Cardiac septum (tissue), 1 donor: Measurements from ENCODE around the gene FCRL6. TPM values are rescaled to one million over a fixed set of nuclear protein-coding genes. Genes with fewer than 3 reads are reported as not detected.

Experiments used
- DNase-seq: peaks from one replicate; pipeline ENCODE4 v3.0.0-alpha.2; 2020; ENCODE audit warnings: low spot score
- intact Hi-C: fragments of 100-400 bp; cut with DNase I; formaldehyde crosslinking; loops from one replicate; pipeline ENCODE4 v1.14.0; 2022
- total RNA-seq: library from RNA; stranded (reverse); fragmentation: NEBNext Ultra II Directional; extraction: Animal tissue kit (Norgen Biotek cat#: 25700); gene quantifications from one replicate; pipeline ENCODE4 v1.2.1, GENCODE V29; 2021
- donor health status: DM: no; HTN: no; CAD: no.

The FCRL6 gene
- total RNA-seq, 1 donor from 2014 or later = 0.16 TPM

DNA sequence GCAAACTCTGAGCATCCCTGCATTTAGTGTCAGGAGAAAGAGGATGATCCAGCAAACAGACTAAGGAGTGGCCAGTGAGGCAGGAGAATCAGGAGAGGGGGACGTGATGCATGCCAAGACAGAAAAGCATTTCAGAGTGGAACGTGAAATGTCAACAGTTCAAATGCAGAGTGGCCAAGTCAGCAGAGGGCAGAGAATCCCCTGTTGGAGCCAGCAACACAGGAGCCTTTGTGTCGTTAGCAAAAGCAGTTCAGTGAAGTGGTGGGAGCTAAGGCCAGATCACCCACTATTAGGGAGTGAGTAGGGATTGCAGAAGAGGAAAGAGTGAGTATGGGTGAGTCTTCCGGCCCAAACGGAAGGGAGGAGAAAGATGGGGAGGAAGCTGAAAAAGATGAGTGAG, 6.6 kb upstream of the FCRL6 start:
- intact Hi-C loops = loop anchor here (5.0 to 10.0 kb wide), 3 partner anchors 152 to 631 kb away; partner anchors contain the start of gene IGSF9
- DNase-seq = no peak

- intact Hi-C loops = loop anchor here (1.0 to 10.0 kb wide), 4 partner anchors 93 to 634 kb away; partner anchors contain the start of gene IGSF9
- no peak for DNase-seq
Observed at GRCh38 chr1:159798893-159799292, 3.3 kb upstream of the FCRL6 start.

DNA sequence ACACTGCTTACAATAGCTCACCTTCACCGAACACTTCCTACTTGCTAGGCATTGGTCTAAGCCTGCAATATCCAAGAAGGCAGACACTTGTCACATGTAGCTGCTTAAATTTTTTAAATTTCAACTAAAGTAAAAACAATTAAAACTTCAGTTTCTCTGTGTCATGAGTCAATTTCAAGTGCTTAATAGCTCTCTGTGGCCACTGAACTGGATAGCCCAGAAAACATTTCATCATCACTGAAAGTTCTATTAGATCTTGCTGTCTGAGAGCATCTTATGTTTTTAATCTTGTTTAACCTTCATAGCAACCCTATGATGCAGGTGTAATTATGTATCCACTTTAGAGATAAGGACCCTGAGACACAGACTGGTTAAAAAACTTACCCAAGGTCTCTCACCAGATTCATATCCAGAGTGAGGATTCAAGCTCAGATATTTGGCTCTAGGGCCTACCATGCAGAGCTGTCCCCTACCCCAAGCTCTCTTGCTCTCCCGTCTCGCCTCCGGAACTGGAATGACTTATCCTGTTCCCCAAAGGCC, 2.6 kb upstream of the FCRL6 start:
- intact Hi-C loops = loop anchor here (1.0 to 10.0 kb wide), 4 partner anchors 93 to 635 kb away; partner anchors contain the start of gene IGSF9
- DNase-seq = no peak

- no peak for DNase-seq
- intact Hi-C loops = no loop called here
Observed at GRCh38 chr1:159800177-159800930, 1.8 kb upstream of the FCRL6 start.

- no peak for DNase-seq
- intact Hi-C loops = no loop called here
Observed at GRCh38 chr1:159803956-159804689, 2.0 kb downstream of the FCRL6 start.

- intact Hi-C loops = no loop called here
Observed at GRCh38 chr1:159804924-159805323, 2.8 kb downstream of the FCRL6 start.

DNA sequence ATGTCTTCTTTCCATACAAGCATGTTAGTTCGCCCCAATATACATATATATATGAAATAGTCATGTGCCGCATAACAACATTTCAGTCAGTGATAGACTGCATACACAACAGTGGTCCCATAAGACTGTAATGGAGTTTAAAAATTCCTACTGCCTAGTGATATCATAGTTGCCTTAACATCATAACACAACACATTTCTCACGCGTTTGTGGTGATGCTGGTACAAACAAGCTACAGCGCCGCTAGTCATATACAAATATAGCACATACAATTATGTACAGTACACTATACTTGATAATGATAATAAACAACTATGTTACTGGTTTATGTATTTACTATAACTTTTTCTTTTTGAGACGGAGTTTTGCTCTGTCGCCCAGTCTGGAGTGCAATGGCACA, 13.8 kb downstream of the FCRL6 start:
- DNase-seq = no peak
- intact Hi-C loops = no loop called here

More at GRCh38 chr1:159804924-159805323, 2.8 kb downstream of the FCRL6 start:
- no peak for DNase-seq

DNA sequence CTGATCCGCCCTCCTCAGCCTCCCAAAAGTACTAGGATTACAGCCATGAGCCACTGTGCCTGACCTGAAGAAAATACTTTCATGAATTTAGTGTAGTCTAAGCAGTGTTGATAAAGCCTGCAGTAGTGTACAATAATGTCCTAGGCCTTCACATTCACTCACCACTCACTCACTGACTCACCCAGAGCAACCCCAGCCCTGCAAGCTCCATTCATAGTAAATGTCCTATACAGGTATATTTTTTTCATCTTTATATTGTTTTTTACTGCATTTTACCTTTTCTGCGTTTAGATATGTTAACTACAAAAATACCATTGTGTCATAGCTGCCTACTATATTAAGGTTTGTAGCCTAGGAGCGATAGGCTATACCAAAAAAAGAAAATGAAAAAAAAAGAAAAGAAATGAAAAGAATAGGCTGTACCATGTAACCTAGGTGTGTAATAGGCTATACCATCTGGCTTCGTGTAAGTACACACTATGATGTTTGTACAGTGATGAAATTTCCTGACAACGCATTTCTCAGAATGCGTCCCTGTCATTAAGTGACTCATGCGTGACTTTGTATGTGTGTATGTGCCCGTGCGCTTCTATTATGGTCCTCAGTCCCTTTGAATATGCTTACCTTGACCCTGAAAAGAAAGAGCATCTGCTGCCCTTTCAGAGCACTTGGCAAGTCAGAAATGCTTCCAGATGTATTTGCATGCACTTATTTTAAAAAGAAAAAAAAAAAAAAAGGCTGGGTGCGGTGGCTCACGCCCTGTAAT, 15.3 kb downstream of the FCRL6 start:
- intact Hi-C loops = no loop called here
- no peak for DNase-seq

- intact Hi-C loops = no loop called here
- no peak for DNase-seq
Observed at GRCh38 chr1:159821171-159821867, 19.2 kb downstream of the FCRL6 start.

- intact Hi-C loops = no loop called here
Observed at GRCh38 chr1:159823406-159823805, 21.2 kb downstream of the FCRL6 start.

GRCh38 chr1:159825564-159825963, 23.4 kb downstream of the FCRL6 start:
- intact Hi-C loops = no loop called here
- DNase-seq = no peak

More at GRCh38 chr1:159823406-159823805, 21.2 kb downstream of the FCRL6 start:
- DNase-seq = no peak

- intact Hi-C loops = no loop called here
- no peak for DNase-seq
Observed at GRCh38 chr1:159826441-159827101, 24.4 kb downstream of the FCRL6 start, which contains the start of gene SLAMF8. Gene SLAMF8, plus strand, starts transcription at chr1:159826873. Its CDS starts 26 bp downstream, at chr1:159826899.

DNA sequence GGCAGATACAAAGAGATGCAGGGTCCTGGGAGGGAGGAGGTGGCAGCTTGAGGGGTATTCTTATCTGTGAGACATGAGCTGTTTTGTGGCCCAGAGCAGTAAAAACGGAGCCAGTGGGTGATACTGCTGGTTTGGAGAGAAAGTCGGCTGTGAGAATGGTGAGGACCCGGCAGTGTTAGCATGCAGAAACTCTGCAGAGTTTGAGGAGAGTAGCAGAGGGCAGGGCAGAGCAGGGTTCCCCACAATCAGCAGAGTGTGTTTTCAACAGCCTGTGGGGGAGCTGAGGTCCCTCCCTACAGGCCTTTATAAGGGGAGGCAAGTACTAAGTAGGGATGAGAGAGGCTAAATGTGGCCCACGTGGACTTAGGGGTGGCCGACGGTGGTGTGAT, 24.9 kb downstream of the FCRL6 start:
- DNase-seq = no peak
- intact Hi-C loops = no loop called here

- intact Hi-C loops = no loop called here
- no peak for DNase-seq
Observed at GRCh38 chr1:159827549-159827948, 25.4 kb downstream of the FCRL6 start.

DNA sequence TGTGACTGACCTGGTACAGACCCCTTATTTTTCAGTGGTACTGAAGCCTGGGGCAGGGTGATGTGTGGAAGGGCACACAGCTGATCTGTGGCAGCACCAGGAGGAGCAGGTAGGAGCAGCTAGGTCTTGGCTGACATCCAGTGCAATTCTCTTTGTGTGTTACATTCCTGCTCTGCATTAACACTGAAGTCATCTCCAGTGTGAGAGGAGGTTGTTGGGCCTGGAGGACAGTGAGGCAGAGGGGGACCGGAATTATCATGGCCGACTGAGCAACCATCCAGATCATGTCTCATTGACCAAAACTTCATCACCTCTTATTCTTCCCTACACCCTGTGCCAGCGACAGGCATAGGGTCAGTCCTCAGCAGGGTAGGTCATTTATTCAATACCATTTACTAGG, 26.0 kb downstream of the FCRL6 start:
- DNase-seq = no peak
- intact Hi-C loops = no loop called here

DNA sequence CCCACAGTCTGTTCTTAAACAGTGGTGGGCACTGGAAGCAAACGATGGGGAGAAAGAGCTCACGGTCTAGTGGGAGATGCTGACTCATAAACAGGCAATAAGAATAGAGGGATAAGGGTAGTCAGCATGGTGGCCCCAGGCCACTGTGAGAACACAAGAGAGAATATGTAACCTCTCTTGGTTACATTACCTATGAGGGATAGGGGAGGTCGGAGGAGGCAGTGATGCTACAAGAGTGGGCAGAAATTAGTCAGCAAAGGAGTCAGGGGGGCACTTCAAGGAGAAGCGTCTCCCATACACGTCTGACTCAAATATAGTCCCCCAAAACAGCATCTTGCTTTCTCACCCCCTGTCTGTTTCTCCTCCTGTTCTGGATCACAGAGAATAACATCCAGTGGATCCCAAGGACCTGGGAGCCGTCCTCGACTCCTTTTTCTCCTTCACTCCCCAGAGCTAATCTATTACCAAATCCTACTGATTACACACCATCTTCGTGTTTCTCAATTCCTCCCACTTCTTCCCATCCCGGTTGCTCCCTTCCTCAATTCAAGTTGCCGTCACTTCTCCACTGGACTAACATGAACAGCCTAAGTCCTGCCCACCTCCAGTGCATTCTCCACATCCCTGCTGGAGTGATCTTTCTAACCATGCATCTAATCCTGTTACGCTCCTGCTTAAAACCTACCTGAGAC, 26.6 kb downstream of the FCRL6 start:
- intact Hi-C loops = no loop called here
- no peak for DNase-seq

DNA sequence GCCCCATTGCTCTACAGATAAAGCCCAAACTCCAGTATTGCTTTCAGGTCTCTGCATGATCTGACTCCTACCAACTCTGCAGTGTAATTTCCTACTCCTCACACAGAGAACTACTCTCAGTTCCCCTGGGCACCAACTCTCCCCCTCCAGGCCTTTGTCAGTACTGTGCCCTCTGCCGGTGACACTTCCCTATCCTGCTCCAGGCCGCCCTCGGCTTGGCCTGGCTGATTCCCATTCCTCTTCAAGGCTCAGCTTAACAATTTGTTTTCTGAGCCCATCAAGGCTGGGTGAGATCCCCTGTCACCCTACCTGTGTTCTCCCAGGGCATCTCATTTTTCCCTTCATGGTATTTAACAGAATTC, 27.1 kb downstream of the FCRL6 start:
- intact Hi-C loops = no loop called here
- no peak for DNase-seq

DNA sequence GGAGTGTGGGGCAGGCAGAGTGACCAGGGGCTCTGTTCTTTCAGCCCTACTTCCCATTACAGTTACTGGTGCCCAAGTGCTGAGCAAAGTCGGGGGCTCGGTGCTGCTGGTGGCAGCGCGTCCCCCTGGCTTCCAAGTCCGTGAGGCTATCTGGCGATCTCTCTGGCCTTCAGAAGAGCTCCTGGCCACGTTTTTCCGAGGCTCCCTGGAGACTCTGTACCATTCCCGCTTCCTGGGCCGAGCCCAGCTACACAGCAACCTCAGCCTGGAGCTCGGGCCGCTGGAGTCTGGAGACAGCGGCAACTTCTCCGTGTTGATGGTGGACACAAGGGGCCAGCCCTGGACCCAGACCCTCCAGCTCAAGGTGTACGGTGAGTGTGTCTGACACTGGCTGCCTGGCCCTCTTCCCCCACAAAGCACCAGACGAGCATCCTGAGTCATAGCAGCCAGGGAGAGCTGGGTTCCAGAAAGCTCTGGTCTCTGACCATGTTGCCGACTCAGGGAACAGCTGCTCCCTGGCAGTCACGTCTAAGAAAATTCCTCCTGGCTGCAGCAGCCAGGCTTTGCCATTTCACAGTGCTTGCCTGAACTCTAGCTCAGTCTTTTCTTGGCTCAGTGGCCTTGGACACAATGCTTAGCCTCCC, 27.8 kb downstream of the FCRL6 start:
- DNase-seq = no peak
- intact Hi-C loops = no loop called here
